OCI-LY7 (cell line): Measurements from ENCODE around the gene DCAF5. TPM values are rescaled to one million over a fixed set of nuclear protein-coding genes. Genes with fewer than 3 reads are reported as not detected.

ENCODE experiments used
- BruUV-seq: library from RNA; stranded (reverse); fragments of 400-500 nt; replicated peaks from 2 replicates; lab custom pipeline; 2021; lab: Mats Ljungman, UMichigan
- CTCF ChIA-PET: fragments of 300-600 bp; sonication (Branson Sonifier 250); formaldehyde crosslinking; loops from one replicate; lab custom pipeline; 2022; ENCODE audit warnings: antibody characterized with exemption; ENCODE audit not compliant: unreplicated experiment; lab: Charles Lee
- POLR2A ChIA-PET: fragments of 300-600 bp; sonication (Branson Sonifier 250); formaldehyde crosslinking; loops from one replicate; lab custom pipeline; 2022; ENCODE audit warnings: antibody characterized with exemption; lab: Charles Lee
- DNase-seq: peaks from one replicate; pipeline ENCODE4 v3.0.0-alpha.2; 2015; ENCODE audit warnings: low spot score
- H2AFZ ChIP-seq: fragments of 200-600 bp; sonication (generic), shearing (Covaris generic); 2 replicates; pipeline ENCODE4 v1.6.1; 2014; ENCODE audit warnings: mild to moderate bottlenecking, antibody characterized with exemption, low read length, moderate library complexity
- H3K27ac ChIP-seq: fragments of 200-600 bp; sonication (generic); 2 replicates; pipeline ENCODE4 v1.5.1; 2014; ENCODE audit warnings: mixed run types, low read depth, mild to moderate bottlenecking, moderate library complexity, low read length, inconsistent platforms; ENCODE audit not compliant: poor library complexity, severe bottlenecking
- H3K36me3 ChIP-seq: fragments of 200-600 bp; sonication (generic); 2 replicates; pipeline ENCODE4 v1.6.1; 2014; ENCODE audit warnings: mild to moderate bottlenecking, antibody characterized with exemption, low read length, moderate library complexity, mixed read lengths; ENCODE audit not compliant: insufficient read depth
- H3K4me1 ChIP-seq: fragments of 200-600 bp; sonication (generic); 2 replicates; pipeline ENCODE4 v1.5.1; 2014; ENCODE audit warnings: mild to moderate bottlenecking, low read length; ENCODE audit not compliant: insufficient read depth, poor library complexity, severe bottlenecking
- H3K4me2 ChIP-seq: fragments of 200-600 bp; sonication (generic); 2 replicates; pipeline ENCODE4 v1.6.1; 2014; ENCODE audit warnings: mild to moderate bottlenecking, low read length
- H3K4me3 ChIP-seq: fragments of 200-600 bp; sonication (generic); 2 replicates; pipeline ENCODE4 v1.5.1; 2014; ENCODE audit warnings: mild to moderate bottlenecking, low read depth, low read length; ENCODE audit not compliant: poor library complexity, severe bottlenecking
- H3K79me2 ChIP-seq: fragments of 200-600 bp; sonication (generic); 2 replicates; pipeline ENCODE4 v1.6.1; 2016; ENCODE audit warnings: low read depth, mild to moderate bottlenecking, low read length, moderate library complexity, mixed read lengths; ENCODE audit not compliant: insufficient read depth
- H3K9me2 ChIP-seq: fragments of 200-600 bp; sonication (generic); 2 replicates; pipeline ENCODE4 v1.6.1; 2016; ENCODE audit warnings: mild to moderate bottlenecking, low read length, mixed read lengths; ENCODE audit not compliant: insufficient read depth
- H3K9me3 ChIP-seq: fragments of 200-600 bp; sonication (generic); 2 replicates; pipeline ENCODE4 v1.6.1; 2014; ENCODE audit warnings: mild to moderate bottlenecking, mixed run types, low read length, mixed read lengths
- H4K20me1 ChIP-seq: fragments of 200-600 bp; sonication (generic); 2 replicates; pipeline ENCODE4 v1.6.1; 2014; ENCODE audit warnings: mild to moderate bottlenecking, antibody characterized with exemption, low read length, moderate library complexity, mixed read lengths; ENCODE audit not compliant: insufficient read depth
- EZH2phosphoT487 ChIP-seq: fragments of 200-600 bp; sonication (generic); IDR thresholded peaks from 2 replicates; pipeline ENCODE4 v1.6.1; 2018; ENCODE audit warnings: low read depth, borderline replicate concordance, mild to moderate bottlenecking, mixed run types, antibody characterized with exemption, low read length, moderate library complexity, mixed read lengths
- intact Hi-C: fragments of 100-400 bp; cut with micrococcal nuclease; formaldehyde crosslinking; loops from one replicate; pipeline ENCODE4 v1.10.0; 2022; ENCODE audit not compliant: unreplicated experiment
- total RNA-seq, 2 experiments: library from RNA; depleted of rRNA in 1 of 2; stranded (reverse); fragments of >200 nt in 1 of 2; shearing (Covaris generic) in 1 of 2; gene quantifications; 2 replicates each; pipeline ENCODE4 v1.2.3, GENCODE V29; 2014 to 2022
- TF ChIP-seq, protein P1 (sequence below): fragments of 200-600 bp; sonication (generic); conservative IDR thresholded peaks from 2 replicates; pipeline ENCODE4 v1.5.1; 2014; ENCODE audit warnings: mild to moderate bottlenecking, antibody characterized with exemption, low read length, moderate library complexity, mixed read lengths

The DCAF5 gene
- total RNA-seq, 2 experiments from 2014 or later: 23.1 to 46.0 TPM

DNA sequence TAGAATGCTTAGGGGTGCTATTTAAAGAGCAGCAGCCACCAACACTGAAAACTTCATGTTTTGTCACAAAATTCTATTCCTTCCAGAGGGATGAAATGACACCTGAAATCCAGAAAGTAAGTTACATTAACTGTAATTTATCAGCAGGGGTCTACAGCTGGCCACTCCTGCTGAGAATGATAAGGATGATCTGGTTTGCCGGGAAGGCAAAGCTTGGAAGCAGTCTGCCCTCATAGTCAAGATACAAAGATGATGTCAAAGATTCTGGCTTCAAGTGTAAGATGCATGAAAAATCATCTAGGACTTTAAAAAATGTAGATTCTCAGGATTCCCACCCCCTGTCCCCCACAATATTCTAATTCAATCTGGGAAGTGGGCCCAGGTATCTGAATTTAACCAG, 58.4 kb downstream of the DCAF5 start:
- Histone ChIP-seq H4K20me1 (no peaks in the 10 kb centered on the region), H3K79me2 (no peaks in the 10 kb centered on the region), H2AFZ (no peak overlapping the region), H3K4me3 (no peak overlapping the region), H3K9me2 (no peaks in the 10 kb centered on the region), H3K4me2 (no peak overlapping the region), H3K36me3 (peaks cover 26% of the 10 kb centered on the region), H3K4me1 (no peaks in the 10 kb centered on the region), H3K27ac (no peak overlapping the region), H3K9me3 (no peaks in the 10 kb centered on the region)
- POLR2A ChIA-PET: interaction anchor here (2.8 kb wide), 1 partner anchor 11 kb away, joined by 11 read pairs; no protein-coding TSS in a partner anchor
- DNase-seq: no peak
- intact Hi-C loops: loop anchor here (5.0 kb wide), 1 partner anchor 182 kb away; no protein-coding TSS in a partner anchor
- no TSS peak for BruUV-seq
- CTCF ChIA-PET: no interaction called here
- TF ChIP-seq, protein P1, sequence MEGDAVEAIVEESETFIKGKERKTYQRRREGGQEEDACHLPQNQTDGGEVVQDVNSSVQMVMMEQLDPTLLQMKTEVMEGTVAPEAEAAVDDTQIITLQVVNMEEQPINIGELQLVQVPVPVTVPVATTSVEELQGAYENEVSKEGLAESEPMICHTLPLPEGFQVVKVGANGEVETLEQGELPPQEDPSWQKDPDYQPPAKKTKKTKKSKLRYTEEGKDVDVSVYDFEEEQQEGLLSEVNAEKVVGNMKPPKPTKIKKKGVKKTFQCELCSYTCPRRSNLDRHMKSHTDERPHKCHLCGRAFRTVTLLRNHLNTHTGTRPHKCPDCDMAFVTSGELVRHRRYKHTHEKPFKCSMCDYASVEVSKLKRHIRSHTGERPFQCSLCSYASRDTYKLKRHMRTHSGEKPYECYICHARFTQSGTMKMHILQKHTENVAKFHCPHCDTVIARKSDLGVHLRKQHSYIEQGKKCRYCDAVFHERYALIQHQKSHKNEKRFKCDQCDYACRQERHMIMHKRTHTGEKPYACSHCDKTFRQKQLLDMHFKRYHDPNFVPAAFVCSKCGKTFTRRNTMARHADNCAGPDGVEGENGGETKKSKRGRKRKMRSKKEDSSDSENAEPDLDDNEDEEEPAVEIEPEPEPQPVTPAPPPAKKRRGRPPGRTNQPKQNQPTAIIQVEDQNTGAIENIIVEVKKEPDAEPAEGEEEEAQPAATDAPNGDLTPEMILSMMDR: no peak
- no peak for TF ChIP-seq EZH2phosphoT487

DNA sequence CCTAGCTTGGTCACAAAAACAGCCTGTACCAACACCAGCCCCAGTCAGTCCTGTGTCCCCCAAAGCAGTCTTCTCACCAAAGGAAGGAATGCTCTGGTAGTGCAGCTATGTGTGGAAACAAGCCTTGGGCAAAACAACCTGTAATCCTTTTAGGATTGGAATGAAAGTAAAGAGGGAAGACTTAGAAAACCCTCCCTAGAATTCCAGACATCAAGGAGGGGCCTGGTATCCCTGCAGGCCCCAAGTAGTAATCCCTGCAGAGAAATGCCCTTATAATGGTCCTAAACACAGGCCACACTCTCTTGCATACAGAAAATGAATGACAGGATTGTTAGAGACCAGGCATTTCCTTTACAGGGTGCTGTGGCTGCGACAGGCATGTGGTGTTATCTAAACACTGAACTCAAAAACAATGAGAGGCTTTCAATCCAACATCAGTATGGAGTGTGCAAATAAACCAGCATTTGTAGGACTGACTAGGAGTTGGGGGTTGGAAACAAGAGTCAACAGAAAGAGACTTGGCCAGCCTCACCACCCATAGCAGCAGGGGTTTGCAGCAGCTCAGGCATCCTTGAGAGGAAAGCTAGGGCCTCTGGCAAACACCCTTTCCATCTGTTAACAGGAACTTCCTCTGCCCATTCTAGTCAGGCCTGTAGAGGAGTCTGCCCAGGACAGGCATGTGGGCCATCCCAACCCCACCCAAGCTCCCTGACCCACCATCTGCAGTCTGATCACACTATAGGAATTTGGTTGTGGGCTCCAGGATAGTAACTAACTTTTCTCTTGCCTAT, 59.1 kb downstream of the DCAF5 start:
- Histone ChIP-seq H3K9me2 (no peaks in the 10 kb centered on the region), H2AFZ (no peak overlapping the region), H3K27ac (no peak overlapping the region), H3K36me3 (peaks cover 32% of the 10 kb centered on the region), H3K9me3 (no peaks in the 10 kb centered on the region), H4K20me1 (no peaks in the 10 kb centered on the region), H3K4me2 (no peak overlapping the region), H3K4me1 (no peaks in the 10 kb centered on the region), H3K4me3 (no peak overlapping the region), H3K79me2 (no peaks in the 10 kb centered on the region)
- ChIA-PET POLR2A (interaction anchor here (2.8 kb wide), 1 partner anchor 11 kb away, joined by 11 read pairs; no protein-coding TSS in a partner anchor), CTCF (no interaction called here)
- DNase-seq: no peak
- BruUV-seq: no TSS peak
- intact Hi-C loops: loop anchor here (5.0 kb wide), 1 partner anchor 182 kb away; no protein-coding TSS in a partner anchor
- TF ChIP-seq, protein P1: no peak
- TF ChIP-seq EZH2phosphoT487: no peak
